Measurements from ENCODE around the gene NPTX1. TPM values are rescaled to one million over a fixed set of nuclear protein-coding genes. Genes with fewer than 3 reads are reported as not detected.

NPTX1 gene
- total and polyA plus RNA-seq, 3 donors from 2014 or later = 1.7 to 3.8 (median 3.7) TPM

DNA sequence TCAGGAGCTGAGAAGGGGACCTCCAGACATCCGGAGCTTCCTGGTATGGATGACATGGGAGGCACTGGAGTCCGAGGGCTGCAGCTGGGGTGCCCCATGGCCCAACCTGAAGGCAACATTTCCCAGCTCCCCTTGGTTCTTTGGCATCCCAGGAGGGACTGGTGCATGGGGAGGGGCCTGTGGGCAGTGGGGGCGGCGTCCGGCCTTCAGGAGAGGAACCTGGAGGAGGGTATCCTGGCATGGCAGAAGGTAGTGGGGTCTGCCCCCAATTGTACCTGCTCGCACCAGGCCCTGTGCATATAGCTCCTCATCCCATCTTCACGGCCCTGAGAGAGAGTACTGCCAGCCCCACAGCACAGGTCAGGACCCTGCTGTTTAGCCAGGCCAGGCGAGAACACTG is 11.9 kb downstream of the NPTX1 start:
- intact Hi-C loops (cut with DNase I; ENCODE audit: low total_unique reads) = no loop called here
- no peaks in the 10 kb centered on the region for H3K36me3 ChIP-seq (ENCODE audit: low read depth, missing control alignments)
- no peaks in the 10 kb centered on the region for H3K4me1 ChIP-seq
- DNase-seq = no peak
- no peaks in the 10 kb centered on the region for H3K9me3 ChIP-seq
- TF ChIP-seq POLR2A (IDR thresholded peaks at IDR 0.05) = no peak
- TF ChIP-seq, protein P1, sequence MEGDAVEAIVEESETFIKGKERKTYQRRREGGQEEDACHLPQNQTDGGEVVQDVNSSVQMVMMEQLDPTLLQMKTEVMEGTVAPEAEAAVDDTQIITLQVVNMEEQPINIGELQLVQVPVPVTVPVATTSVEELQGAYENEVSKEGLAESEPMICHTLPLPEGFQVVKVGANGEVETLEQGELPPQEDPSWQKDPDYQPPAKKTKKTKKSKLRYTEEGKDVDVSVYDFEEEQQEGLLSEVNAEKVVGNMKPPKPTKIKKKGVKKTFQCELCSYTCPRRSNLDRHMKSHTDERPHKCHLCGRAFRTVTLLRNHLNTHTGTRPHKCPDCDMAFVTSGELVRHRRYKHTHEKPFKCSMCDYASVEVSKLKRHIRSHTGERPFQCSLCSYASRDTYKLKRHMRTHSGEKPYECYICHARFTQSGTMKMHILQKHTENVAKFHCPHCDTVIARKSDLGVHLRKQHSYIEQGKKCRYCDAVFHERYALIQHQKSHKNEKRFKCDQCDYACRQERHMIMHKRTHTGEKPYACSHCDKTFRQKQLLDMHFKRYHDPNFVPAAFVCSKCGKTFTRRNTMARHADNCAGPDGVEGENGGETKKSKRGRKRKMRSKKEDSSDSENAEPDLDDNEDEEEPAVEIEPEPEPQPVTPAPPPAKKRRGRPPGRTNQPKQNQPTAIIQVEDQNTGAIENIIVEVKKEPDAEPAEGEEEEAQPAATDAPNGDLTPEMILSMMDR (IDR thresholded peaks at IDR 0.05) = no peak
- no peaks in the 10 kb centered on the region for H3K27me3 ChIP-seq
- no peak overlapping the region for H3K4me3 ChIP-seq
- WGBS, 2 donors = 69 to 76% methylated on average over 4 to 8 of the region's 8 CpGs
- no peak overlapping the region for H3K27ac ChIP-seq

DNA sequence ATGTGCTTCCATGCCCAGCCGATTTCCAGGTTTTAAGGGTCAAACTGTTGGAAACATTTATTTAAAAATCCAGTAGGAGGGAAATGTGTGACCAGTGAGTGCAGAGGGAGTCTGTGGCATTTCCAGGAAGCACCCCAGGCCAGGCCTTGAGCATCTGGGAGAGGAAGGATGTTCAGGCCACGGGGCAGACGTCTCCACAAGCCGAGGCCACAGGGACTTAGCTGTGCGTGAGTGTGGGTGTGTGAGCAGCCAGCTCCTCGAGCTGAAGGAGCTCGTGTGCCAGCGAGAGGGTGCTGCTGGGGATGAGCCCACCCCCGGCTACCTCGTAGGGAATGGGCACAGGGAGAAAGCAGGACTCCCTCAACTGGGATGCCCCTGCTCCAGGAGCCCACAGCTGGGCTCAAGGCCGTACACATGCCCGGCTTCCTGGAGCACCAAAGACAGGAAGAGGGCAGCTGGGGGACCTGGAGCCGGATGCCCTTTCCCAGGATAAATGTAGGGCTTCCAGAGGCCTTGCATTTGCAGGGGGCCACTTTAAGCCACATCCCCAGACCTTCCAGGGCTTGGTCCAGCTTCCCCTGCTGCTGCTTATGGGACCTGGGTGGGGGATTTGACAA is 12.5 kb downstream of the NPTX1 start:
- Histone ChIP-seq H3K4me1 (no peaks in the 10 kb centered on the region), H3K4me3 (no peak overlapping the region), H3K27me3 (no peaks in the 10 kb centered on the region), H3K9me3 (no peaks in the 10 kb centered on the region), H3K27ac (no peak overlapping the region), H3K36me3 (ENCODE audit: low read depth, missing control alignments) (no peaks in the 10 kb centered on the region)
- intact Hi-C loops (cut with DNase I; ENCODE audit: low total_unique reads) = no loop called here
- WGBS, 2 donors = 77 to 80% methylated on average over 8 to 13 of the region's 13 CpGs
- DNase-seq = no peak
- no peak for TF ChIP-seq POLR2A (IDR thresholded peaks at IDR 0.05)
- TF ChIP-seq, protein P1 (IDR thresholded peaks at IDR 0.05) = no peak

DNA sequence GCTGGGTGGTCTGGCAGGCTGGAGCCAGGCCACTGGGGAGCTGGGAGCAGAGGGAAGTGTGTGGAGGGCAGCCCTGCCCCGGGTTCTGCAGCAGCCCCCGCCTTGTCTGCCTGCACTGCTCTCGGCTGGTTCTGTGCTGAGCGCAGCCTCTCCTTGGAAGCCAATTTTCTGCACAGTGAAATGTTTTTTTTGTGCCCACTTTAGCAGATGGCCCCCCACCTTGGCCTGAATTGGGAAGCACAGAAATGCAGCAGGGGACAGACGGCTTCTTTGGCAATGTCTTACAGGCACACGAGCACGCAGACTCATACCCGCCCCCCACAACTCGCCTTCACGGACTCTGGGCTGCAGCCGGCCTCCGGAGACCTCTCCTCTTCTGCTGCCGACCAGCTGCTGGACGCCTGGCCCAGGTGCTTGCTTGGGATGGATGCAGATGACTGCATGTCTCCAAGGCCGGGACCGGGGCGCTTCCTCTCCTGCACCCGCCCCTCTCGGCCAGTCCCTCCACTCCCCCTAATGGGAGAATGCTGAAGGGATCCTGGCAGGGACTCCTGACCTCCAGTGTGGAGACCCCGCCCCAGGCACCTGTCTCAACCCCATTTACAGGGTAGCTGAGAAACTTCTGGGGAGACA is 14.8 kb downstream of the NPTX1 start:
- no peaks in the 10 kb centered on the region for H3K27me3 ChIP-seq
- no peak overlapping the region for H3K4me3 ChIP-seq
- WGBS, 2 donors = 82 to 85% methylated on average over 12 to 20 of the region's 20 CpGs
- H3K27ac ChIP-seq = no peak overlapping the region
- H3K36me3 ChIP-seq (ENCODE audit: low read depth, missing control alignments) = no peaks in the 10 kb centered on the region
- intact Hi-C loops (cut with DNase I; ENCODE audit: low total_unique reads) = no loop called here
- H3K9me3 ChIP-seq = no peaks in the 10 kb centered on the region
- H3K4me1 ChIP-seq = peaks cover 9% of the 10 kb centered on the region
- no peak for TF ChIP-seq POLR2A (IDR thresholded peaks at IDR 0.05)
- TF ChIP-seq, protein P1 (IDR thresholded peaks at IDR 0.05) = no peak
- no peak for DNase-seq

DNA sequence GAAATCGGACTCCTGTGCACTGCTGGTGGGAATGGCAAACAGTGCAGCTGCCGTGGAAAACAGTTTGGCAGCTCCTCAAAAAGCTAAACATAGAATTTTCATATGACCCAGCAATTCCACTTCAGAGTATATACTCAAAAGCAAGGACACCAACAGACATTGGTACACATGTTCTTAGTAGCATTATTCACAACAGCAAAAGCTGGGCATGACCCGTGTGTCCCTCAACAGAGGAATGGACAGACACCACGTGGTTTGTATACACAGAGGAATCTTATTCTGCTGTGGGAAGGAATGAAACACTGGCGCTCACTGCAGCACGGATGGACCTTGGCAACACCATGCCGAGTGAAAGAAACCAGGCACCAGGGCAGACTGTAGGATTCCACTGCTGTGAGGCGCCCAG is 16.0 kb downstream of the NPTX1 start:
- Histone ChIP-seq H3K27ac (no peak overlapping the region), H3K9me3 (no peaks in the 10 kb centered on the region), H3K4me3 (no peak overlapping the region), H3K27me3 (no peaks in the 10 kb centered on the region), H3K36me3 (ENCODE audit: low read depth, missing control alignments) (no peaks in the 10 kb centered on the region), H3K4me1 (peaks cover 21% of the 10 kb centered on the region)
- WGBS, 2 donors = 72 to 87% methylated on average over 8 of the region's 8 CpGs
- no peak for TF ChIP-seq POLR2A (IDR thresholded peaks at IDR 0.05)
- TF ChIP-seq, protein P1 (IDR thresholded peaks at IDR 0.05) = no peak
- no peak for DNase-seq
- intact Hi-C loops (cut with DNase I; ENCODE audit: low total_unique reads) = no loop called here

DNA sequence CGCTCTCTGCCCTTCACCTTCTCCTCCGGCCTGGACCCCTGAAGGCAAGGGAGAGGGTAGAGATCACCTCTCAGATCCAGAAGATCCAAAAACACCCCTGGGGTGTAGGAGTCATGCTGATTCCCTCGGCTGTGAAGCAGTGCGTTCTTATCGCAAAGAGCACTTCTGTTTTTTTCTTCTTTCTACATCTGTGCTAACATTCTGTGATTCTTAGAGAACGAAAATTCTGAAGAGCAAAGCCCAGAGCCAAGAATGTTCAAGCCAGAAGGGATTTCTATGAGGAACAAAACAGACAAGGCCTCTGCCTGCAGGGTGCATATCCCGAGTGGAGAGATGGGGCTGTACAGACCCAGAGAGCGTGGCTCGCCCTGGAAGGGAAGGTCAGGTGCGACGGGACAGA is 17.2 kb downstream of the NPTX1 start:
- 65 to 67% methylated on average over 11 of the region's 11 CpGs for WGBS, 2 donors
- intact Hi-C loops (cut with DNase I; ENCODE audit: low total_unique reads) = no loop called here

More for the DNA sequence above, 17.2 kb downstream of the NPTX1 start:
- Histone ChIP-seq H3K4me1 (peaks cover 21% of the 10 kb centered on the region), H3K9me3 (no peaks in the 10 kb centered on the region), H3K4me3 (no peak overlapping the region), H3K27me3 (no peaks in the 10 kb centered on the region), H3K27ac (no peak overlapping the region), H3K36me3 (ENCODE audit: low read depth, missing control alignments) (no peaks in the 10 kb centered on the region)
- no peak for DNase-seq
- no peak for TF ChIP-seq POLR2A (IDR thresholded peaks at IDR 0.05)
